Measurements from ENCODE around the gene NRXN2. TPM values are rescaled to one million over a fixed set of nuclear protein-coding genes. Genes with fewer than 3 reads are reported as not detected.
A peak's percentile ranks its signal among the peaks of the same experiment; 100 is the strongest.

Gene NRXN2
- total RNA-seq, 1 donor from 2014 or later = 50.4 TPM

- no peak overlapping the region for H3K4me3 Mint-ChIP-seq (ENCODE audit: unreplicated experiment)
- peaks cover 17% of the 10 kb centered on the region for H3K27me3 Mint-ChIP-seq (ENCODE audit: unreplicated experiment)
- H3K9me3 Mint-ChIP-seq (ENCODE audit: unreplicated experiment) = peaks cover 6% of the 10 kb centered on the region
- no peak for DNase-seq
- H3K4me1 Mint-ChIP-seq (ENCODE audit: low read depth, unreplicated experiment) = peaks cover 6% of the 10 kb centered on the region
- H3K27ac Mint-ChIP-seq (ENCODE audit: unreplicated experiment) = peak overlapping the region; percentile 78
- peaks cover 3% of the 10 kb centered on the region for H3K36me3 Mint-ChIP-seq (ENCODE audit: unreplicated experiment)
- TF ChIP-seq CTCF (IDR thresholded peaks at IDR 0.05; ENCODE audit: partially characterized antibody, unreplicated experiment) = no peak
Measured at GRCh38 chr11:64747961-64748665, 25.1 kb upstream of the NRXN2 start.

DNA sequence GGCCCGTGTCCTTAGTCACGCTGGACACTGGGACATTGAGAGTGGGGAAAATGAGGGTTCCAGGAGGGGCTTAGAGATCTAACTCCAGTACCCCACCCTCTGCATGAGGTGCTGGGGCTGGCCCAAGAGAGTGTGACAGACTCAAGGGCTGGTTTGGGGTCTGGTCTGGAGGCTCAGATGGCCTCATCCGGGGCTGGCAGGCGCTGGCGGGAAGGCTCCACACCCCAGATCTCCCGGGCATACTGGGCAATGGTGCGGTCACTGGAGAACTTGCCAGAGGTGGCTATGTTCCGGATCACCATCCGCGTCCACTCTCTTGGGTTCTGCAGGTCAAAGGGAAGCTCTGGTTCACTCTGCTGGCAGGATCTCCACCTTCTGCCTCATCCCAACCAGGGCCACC is 23.5 kb upstream of the NRXN2 start:
- H3K4me3 Mint-ChIP-seq (ENCODE audit: unreplicated experiment) = no peak overlapping the region

DNA sequence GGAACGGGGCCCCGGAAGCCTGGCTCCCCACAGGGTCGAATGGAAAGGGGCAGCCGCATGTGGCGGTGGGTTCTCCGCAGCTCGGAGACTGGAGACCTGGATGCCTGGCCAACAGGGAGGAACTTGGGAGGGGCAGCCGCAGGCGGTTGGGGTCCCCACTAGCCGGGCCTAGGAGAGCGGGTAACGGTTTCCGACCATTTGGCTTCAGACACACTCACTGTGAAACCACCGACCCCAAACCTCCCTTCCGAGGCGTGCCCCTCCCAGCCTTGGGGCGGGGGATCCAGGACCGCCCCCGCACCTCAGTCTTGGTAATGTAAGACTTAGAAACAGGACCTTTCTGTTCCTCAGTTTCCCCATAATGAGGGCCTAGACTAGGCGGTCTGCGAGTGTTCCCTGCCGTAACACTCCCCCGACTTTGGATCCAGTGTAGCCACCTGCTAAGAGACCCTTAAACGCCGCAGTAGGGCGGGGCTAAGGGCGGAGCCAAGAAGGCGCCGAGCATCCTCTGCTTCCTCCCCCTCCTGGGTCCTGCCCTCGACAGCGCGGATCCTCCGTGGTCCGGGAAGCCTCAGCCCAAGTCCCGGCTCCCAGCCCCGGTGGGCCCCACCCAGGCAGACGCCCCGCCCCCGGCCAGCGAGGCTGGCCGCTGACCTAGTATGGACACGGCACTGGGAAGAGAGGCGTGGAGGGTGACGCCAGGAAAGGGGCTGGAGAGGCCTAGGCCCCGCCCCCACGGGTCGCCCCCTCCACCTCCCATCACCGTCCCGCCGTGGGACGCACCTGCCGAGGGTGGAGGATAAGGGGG is 22.7 kb upstream of the NRXN2 start:
- peaks cover 3% of the 10 kb centered on the region for H3K36me3 Mint-ChIP-seq (ENCODE audit: unreplicated experiment)
- peak overlapping the region; percentile 86 for H3K4me3 Mint-ChIP-seq (ENCODE audit: unreplicated experiment)
- DNase-seq = peak; percentile 79
- peaks cover 21% of the 10 kb centered on the region for H3K27me3 Mint-ChIP-seq (ENCODE audit: unreplicated experiment)
- H3K27ac Mint-ChIP-seq (ENCODE audit: unreplicated experiment) = no peak overlapping the region
- peaks cover 3% of the 10 kb centered on the region for H3K9me3 Mint-ChIP-seq (ENCODE audit: unreplicated experiment)
- peaks cover 4% of the 10 kb centered on the region for H3K4me1 Mint-ChIP-seq (ENCODE audit: low read depth, unreplicated experiment)
- no peak for TF ChIP-seq CTCF (IDR thresholded peaks at IDR 0.05; ENCODE audit: partially characterized antibody, unreplicated experiment)

More for the DNA sequence above, 23.5 kb upstream of the NRXN2 start:
- Mint-ChIP-seq H3K9me3 (ENCODE audit: unreplicated experiment) (peaks cover 3% of the 10 kb centered on the region), H3K27me3 (ENCODE audit: unreplicated experiment) (peaks cover 14% of the 10 kb centered on the region), H3K4me1 (ENCODE audit: low read depth, unreplicated experiment) (peaks cover 4% of the 10 kb centered on the region), H3K27ac (ENCODE audit: unreplicated experiment) (no peak overlapping the region), H3K36me3 (ENCODE audit: unreplicated experiment) (peaks cover 3% of the 10 kb centered on the region)
- no peak for TF ChIP-seq CTCF (IDR thresholded peaks at IDR 0.05; ENCODE audit: partially characterized antibody, unreplicated experiment)
- DNase-seq = no peak

GRCh38 chr11:64745189-64745520 is 22.2 kb upstream of the NRXN2 start:
- H3K27ac Mint-ChIP-seq (ENCODE audit: unreplicated experiment) = peak overlapping the region; percentile 55
- peaks cover 4% of the 10 kb centered on the region for H3K4me1 Mint-ChIP-seq (ENCODE audit: low read depth, unreplicated experiment)
- no peak for TF ChIP-seq CTCF (IDR thresholded peaks at IDR 0.05; ENCODE audit: partially characterized antibody, unreplicated experiment)
- peak overlapping the region; percentile 86 for H3K4me3 Mint-ChIP-seq (ENCODE audit: unreplicated experiment)
- peaks cover 26% of the 10 kb centered on the region for H3K27me3 Mint-ChIP-seq (ENCODE audit: unreplicated experiment)
- peaks cover 6% of the 10 kb centered on the region for H3K9me3 Mint-ChIP-seq (ENCODE audit: unreplicated experiment)
- DNase-seq = no peak
- H3K36me3 Mint-ChIP-seq (ENCODE audit: unreplicated experiment) = peaks cover 2% of the 10 kb centered on the region
